NCI-H446 (cell line): ENCODE results near the gene KLF15.
"Not testable (repeated sequence)": the region's sequence is repeated elsewhere in the genome, so short reads cannot be mapped to it uniquely, and the experiment has no call there.

Experiments used
- DNase-seq, 2 experiments: peaks; one replicate each; lab custom pipeline; 2025; lab: John Stamatoyannopoulos, UW

The KLF15 gene

GRCh38 chr3:126346466-126346865 lies 10.7 kb downstream of the KLF15 start:
- DNase-seq = no peak

- DNase-seq = no peak
Observed at GRCh38 chr3:126345641-126346460, 11.4 kb downstream of the KLF15 start.

GRCh38 chr3:126345231-126345630 lies 12.0 kb downstream of the KLF15 start:
- no peak for DNase-seq

GRCh38 chr3:126344380-126345041 lies 12.7 kb downstream of the KLF15 start:
- no peak for DNase-seq

- DNase-seq = no peak
Observed at GRCh38 chr3:126343649-126344035, 13.6 kb downstream of the KLF15 start.

GRCh38 chr3:126342991-126343648 lies 14.1 kb downstream of the KLF15 start:
- no peak for DNase-seq

- no peak for DNase-seq
Observed at GRCh38 chr3:126342211-126342610, 15.0 kb downstream of the KLF15 start.

GRCh38 chr3:126341755-126342150 lies 15.5 kb downstream of the KLF15 start:
- no peak for DNase-seq

- DNase-seq = no peak
Observed at GRCh38 chr3:126340943-126341754, 16.1 kb downstream of the KLF15 start.

GRCh38 chr3:126340596-126340942 lies 16.6 kb downstream of the KLF15 start:
- no peak for DNase-seq

GRCh38 chr3:126340081-126340511 lies 17.1 kb downstream of the KLF15 start:
- no peak for DNase-seq

GRCh38 chr3:126339466-126339865 lies 17.7 kb downstream of the KLF15 start:
- DNase-seq = no peak

- DNase-seq = no peak
Observed at GRCh38 chr3:126338790-126339288, 18.4 kb downstream of the KLF15 start.

GRCh38 chr3:126337980-126338651 lies 19.1 kb downstream of the KLF15 start:
- no peak for DNase-seq

GRCh38 chr3:126331812-126332336 lies 25.3 kb downstream of the KLF15 start:
- DNase-seq = not testable (repeated sequence)

- DNase-seq = no peak
Observed at GRCh38 chr3:126329927-126330725, 27.1 kb downstream of the KLF15 start.

GRCh38 chr3:126326629-126327028 lies 30.6 kb downstream of the KLF15 start:
- no peak for DNase-seq

- no peak for DNase-seq
Observed at GRCh38 chr3:126322181-126322967, 34.8 kb downstream of the KLF15 start.

GRCh38 chr3:126321490-126321889 lies 35.7 kb downstream of the KLF15 start:
- DNase-seq = no peak
